GM21390 (cell line): ENCODE data around the gene SPATA31E1.
"Not testable (repeated sequence)": the region's sequence is repeated elsewhere in the genome, so short reads cannot be mapped to it uniquely, and the experiment has no call there.

Experiments used
- ATAC-seq: cut with Tn5 transposase; IDR thresholded peaks from one replicate; pipeline ENCODE4 v1.9.1; 2021; ENCODE audit not compliant: unreplicated experiment

SPATA31E1 gene

DNA sequence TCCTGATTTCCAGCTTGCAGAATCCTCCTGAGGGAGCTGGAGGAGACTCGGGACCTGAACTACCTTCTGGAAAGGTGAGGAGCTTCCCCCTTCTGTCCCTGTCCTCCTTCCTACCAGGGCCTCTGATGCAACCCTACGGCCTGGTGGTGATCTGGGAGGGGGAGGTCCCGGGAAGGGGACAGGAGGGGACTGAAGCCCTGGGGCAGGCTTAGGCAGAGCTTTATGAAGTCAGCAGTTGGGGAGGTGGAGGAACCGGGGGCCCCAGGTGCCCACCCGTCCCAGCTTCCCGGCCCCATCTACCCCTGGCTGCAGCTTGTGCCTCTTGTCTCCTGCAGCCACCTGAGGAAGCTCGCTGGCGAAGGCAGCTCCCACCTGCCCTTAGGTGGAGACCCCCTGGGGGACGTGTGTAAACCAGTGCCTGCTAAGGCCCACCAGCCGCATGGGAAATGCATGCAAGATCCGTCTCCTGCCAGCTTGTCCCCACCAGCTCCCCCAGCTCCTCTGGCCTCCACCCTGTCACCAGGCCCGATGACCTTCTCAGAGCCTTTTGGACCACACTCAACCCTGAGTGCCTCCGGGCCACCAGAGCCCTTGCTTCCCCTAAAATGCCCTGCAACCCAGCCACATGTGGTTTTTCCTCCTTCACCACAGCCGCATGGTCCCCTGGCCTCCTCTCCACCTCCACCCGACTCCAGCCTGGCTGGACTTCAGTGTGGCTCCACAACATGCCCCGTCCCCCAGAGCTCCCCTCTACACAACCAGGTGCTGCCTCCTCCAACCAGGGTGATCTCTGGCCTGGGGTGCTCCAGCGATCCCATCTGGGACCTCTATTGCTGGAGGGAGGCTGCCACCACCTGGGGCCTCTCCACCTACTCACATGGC, 2.1 kb downstream of the SPATA31E1 start:
- ATAC-seq, result no peak

DNA sequence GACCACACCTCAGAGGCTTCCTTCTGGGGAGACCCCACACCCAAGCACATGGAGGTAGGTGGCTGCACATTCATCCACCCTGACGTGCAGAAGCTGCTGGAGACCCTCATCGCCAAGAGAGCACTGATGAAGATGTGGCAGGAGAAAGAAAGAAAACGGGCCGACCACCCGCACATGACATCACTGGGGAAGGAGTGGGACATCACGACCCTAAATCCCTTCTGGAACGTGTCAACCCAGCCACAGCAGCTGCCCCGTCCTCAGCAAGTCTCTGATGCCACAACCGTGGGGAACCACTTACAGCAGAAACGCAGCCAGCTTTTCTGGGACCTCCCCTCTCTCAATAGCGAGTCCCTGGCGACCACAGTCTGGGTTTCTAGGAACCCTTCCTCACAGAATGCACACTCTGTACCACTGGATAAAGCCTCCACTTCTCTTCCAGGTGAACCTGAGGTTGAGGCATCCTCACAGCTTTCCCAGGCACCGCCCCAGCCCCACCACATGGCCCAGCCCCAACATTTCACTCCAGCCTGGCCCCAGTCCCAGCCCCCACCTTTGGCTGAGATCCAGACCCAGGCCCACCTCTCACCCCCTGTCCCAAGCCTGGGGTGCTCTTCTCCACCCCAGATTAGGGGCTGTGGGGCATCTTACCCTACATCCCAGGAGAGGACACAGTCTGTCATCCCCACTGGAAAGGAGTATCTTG, 3.0 kb downstream of the SPATA31E1 start:
- ATAC-seq, result no peak

DNA sequence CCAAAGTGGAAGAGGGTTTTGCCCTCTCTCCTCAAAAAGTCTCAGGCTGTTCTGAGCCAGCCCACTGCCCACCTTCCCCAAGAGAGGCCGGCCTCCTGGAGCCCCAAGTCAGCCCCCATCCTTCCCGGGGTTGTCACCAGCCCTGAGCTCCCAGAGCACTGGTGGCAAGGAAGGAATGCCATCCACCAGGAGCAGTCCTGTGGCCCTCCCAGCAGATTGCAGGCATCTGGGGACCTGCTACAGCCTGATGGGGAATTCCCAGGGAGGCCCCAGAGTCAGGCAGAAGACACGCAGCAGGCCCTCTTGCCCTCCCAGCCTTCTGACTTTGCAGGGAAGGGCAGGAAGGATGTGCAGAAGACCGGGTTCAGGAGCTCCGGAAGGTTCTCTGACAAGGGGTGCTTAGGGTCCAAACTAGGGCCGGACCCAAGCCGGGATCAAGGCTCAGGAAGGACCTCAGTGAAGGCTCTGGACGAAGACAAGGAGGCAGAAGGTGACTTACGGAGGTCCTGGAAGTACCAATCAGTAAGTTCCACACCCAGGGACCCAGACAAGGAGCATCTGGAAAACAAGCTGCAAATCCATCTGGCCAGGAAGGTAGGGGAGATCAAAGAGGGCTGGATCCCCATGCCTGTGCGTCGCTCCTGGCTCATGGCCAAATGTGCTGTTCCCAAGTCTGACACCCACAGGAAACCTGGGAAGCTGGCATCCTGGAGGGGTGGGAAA, 3.7 kb downstream of the SPATA31E1 start:
- no peak for ATAC-seq

DNA sequence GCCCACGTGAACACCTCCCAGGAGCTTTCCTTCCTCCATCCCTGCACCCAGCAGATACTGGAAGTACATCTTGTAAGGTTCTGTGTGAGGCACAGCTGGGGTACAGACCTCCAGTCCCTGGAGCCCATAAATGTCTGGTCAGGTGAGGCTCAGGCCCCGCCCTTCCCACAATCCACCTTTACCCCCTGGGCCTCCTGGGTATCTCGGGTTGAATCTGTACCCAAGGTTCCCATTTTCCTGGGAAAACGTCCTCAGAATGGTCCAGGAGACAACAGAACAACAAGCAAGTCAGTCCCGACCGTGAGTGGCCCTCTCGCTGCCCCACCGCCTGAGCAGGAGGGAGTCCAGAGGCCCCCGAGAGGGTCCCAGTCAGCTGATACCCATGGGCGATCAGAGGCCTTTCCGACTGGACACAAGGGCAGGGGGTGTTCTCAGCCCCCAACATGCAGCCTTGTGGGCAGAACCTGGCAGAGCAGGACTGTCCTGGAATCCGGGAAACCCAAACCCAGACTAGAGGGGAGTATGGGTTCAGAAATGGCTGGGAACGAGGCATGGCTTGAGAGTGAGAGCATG, 4.3 kb downstream of the SPATA31E1 start:
- no peak for ATAC-seq

DNA sequence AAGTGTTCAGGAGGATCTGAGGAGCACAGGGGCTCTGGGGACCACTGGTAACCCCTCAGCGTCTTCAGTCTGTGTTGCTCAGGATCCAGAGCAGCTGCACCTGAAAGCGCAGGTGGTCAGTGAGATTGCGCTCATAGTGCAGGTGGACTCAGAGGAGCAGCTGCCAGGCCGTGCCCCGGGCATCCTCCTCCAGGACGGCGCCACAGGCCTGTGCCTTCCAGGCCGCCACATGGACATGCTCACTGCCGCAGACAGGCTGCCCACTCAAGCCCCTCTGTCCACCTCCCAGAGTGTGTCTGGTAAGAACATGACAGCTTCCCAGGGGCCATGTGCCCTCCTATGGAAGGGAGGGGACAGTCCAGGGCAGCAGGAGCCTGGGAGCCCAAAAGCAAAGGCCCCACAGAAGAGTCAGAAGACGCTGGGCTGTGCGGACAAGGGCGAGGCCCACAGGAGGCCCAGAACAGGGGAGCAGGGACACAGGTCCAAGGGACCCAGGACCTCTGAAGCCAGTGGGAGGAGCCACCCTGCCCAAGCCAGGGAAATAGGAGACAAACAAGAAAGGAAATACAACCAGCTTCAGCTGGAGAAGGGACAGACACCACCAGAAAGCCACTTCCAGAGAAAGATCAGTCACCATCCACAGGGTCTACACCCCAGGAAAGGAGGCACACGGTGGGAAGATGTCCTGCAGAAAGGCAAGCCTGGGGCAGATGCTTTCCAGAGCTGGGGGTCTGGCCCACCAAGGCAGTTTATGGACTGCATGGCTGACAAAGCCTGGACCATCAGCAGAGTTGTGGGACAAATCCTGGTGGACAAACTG, 5.2 kb downstream of the SPATA31E1 start:
- no peak for ATAC-seq

DNA sequence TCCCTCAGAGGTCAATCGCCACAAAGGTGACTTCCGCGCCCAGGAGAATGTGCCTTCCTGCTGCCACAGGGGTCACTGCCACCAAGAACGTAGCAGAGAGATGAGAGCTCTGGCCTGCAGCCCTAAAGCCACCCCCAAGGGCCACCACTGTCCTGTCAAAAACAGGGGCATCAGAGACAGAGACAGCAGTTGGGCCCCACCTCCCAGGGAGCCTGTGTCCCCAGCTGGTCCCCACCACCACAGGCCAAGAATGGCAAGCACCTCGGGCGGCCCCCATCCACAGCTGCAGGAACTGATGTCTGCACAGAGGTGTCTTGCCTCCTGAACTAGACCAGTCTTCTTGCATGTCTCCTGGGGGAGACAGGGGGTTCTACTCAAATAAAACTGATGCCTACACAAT, 5.8 kb downstream of the SPATA31E1 start:
- no peak for ATAC-seq

DNA sequence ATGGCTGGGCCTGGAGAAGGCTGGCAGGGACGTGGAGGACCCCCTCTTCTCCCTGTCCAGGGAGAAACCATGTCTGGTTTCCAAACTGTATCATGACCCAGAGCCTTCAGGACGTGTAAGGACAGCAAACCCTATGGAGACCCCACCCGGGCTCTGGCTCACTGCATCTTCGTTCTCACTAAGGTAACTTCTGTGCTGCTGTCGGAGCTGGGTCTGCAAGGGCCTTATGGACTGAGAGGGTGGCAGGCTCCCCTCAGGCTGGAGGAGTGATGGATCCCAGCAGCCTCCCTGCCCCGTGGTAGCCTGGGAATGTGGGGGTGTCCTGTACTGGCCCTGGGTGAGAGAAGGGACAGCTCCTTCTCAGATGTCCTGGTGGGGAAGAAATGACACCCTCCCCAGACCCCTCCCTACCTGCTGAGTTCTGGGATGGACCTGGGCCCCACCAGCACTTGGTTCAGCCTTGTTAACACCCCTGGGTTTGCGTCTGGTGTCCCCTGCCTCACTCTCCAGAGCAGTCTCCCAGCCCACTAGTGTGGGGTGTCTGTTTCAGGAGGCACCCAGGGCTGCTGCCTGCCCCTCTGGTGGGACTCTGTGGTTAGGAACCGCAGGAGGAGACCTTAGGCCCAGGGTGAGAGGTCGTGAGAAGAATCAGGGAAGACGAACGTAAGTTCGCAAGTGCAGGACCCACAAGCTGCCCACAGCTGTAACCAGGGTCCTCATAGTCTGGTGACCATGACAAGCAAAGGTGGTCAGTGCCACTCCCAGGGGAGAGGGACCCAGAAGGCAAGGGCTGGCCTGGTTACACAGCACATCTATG, 6.6 kb downstream of the SPATA31E1 start:
- ATAC-seq, result no peak

DNA sequence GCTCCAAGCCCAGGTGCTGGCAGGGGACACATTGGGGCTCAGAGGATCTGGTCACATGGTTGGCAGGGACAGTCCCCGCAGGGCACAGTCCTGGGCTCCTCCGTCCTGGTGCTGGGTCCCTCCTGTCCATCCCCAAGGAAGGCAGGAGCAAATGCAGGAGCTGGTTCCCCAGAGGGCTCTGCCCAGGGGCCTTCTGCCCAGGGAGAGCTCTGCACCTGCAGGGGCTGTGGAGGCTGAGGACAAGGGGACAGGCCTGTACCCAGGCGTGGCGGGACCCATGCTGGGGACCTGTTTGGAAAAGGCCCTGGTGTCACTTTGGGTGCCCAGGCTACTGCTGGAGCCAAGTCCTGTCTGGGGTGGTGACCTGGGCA, 7.2 kb downstream of the SPATA31E1 start:
- ATAC-seq, result no peak

DNA sequence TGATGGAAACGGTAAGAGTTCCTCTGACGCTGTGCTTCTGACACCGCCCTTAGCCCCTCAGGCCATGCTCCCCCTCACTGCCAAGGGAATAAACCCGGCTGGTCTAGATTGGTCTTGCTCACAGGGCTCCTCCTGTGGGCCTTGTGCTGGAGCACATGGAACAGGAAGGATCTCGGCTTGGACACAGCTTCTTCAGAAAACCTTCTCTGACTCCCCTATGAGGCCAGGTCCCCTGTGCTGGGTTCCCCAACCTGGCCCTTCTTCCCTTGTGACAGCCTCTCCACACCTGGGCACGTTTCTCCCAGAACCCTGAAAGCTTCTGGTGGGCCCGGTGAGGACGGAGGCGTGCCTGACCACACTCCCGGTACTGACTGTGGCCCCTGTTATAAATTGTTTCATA, 8.2 kb downstream of the SPATA31E1 start:
- no peak for ATAC-seq

DNA sequence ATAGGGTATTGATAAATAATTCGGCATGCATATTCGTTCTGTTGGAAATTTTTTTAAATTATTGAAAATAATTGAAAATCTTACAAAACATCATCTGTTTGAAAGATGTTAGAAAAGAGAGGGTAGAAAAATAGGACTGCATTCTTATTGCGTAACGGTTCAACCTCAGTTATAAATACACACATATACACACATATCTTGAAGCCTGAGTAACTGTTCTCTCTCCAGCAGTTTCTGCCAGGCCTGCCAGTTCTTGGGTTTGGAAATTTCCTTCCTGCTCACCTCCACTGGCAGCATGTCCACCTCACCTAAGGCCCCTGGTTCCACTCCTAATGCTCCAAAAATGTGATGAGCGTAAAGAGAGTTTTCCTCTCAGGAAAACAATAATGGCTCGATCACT, 9.1 kb downstream of the SPATA31E1 start:
- ATAC-seq, result no peak

DNA sequence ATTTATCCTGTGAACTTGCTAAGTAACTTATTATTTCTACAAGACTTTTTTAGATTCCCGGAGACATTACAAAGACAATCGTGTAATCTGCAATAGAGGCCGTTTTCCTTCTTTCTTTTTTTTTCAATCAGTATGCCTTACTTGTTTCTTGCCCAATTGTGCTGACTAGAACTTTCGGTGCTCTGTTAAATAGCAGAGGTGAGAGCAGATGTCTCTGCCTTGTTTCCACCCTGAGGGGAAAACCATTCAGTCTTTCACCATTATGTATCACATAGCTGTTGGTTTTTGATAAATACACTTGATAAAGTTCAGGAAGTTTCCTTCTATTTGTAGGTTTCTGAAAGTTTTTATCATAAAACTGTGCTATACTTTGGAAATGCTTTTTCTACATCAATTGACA, 10.3 kb downstream of the SPATA31E1 start:
- no peak for ATAC-seq

DNA sequence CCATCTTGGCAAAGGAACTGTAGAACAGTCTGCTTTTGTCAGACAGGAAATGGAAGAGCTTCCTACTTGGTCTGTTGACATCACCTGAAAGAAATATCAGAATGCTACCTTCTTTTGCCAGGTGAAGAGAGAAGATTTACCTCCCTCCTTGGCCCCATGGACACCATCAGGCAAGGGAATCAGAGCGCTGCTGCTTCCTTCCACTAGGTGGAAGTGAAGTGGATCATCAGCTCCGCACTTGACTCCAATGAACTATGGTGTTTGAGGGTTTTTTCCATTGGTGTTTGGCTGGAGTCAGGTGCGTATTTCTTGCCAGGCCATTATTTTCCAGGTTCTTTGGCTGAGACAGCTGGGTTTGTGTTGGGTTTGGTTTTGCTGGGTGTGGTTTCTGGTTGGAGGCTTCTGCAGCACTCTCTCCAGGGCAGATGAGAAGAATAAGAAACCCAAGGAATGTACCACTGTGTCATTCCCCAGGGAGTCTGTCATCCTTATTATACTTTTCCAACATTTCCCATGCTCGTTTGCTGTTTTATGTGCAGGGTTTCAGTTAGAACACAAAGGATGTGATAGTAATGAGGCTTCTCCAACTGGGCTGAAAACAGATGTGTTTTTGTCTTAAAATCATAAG, 12.4 kb downstream of the SPATA31E1 start:
- ATAC-seq, result no peak

DNA sequence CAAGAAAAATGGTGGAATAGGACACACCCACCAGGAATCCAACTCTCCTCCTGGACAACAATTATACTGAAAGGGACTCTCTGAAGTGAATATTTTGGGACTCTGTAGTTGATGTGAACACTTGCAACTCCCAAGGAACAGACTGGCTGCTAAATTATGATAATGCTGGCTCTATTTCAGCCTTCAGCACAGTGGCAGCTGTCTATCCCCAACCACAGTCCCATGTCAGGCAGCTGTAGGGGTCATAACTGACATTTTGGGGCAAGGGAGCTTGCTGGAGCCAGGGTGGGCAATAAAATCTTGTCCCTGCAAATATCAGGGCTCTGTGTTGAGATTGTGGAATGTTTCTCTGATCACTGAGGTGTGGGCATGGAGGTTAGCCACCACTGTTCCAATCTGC, 14.2 kb downstream of the SPATA31E1 start:
- no peak for ATAC-seq

DNA sequence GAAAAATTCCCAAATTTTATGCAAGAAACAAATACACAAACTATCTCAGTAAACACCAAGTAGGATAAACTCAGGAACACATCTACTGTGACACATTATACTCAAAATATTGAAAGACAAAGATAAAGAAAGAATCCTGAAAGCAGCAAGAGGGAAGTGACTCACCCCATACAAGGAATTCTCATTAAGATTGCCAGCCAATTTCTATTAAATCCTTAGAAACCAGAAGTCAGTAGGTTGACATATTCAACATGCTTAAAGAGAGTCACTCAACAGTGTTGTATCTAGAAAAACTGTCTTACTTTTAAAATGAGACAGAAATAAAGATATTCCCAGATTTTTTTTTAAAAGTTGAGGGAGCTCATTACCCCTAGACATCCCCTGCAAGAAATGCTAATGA, 15.5 kb downstream of the SPATA31E1 start:
- no peak for ATAC-seq

DNA sequence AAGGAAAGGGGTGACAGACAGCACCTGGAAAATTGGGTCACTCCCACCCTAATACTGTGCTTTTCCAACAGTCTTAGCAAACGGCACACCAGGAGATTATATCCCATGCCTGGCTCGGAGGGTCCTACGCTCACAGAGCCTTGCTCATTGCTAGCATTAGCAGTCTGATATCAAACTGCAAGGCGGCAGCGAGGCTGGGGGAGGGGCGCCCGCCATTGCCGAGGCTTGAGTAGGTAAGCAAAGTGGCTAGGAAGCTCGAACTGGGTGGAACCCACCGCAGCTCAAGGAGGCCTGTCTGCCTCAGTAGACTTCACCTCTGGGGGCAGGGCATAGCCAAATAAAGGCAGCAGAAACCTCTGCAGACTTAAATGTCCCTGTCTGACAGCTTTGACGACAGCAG, 19.7 kb downstream of the SPATA31E1 start:
- ATAC-seq, result not testable (repeated sequence)

DNA sequence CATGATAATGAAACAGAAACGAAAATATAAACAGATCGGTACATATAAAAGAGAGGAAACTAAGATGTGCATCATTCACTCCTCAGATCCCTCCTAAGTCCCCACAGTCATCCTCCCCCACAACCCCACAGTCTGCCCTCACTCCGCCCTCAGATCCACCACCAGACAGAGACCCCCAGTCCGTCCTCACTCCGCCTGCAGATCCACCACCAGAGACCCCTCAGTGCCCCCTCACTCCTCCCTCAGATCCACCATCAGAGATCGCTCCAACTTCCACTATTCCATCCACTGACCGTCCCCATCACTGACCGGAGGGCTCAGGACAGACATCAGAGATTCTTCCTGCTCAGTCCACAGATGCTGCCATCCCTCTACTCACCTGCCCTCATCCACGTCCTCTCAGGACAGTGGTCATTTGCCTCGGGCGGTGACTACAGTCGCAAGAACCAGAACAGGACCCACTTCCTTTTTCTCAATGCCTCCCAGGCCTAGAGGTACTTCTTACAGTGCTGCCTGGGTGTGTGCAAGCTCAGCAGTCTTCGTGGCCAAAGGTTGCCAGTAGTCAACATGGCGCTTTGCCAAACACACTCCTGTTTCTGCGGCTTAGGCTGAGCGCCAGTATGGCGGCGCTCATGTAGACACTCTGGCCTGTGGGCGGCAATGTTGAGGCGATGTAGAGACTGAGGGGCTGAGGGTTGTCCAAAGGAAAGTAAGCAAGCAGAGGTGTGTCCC, 26.8 kb downstream of the SPATA31E1 start:
- no peak for ATAC-seq

DNA sequence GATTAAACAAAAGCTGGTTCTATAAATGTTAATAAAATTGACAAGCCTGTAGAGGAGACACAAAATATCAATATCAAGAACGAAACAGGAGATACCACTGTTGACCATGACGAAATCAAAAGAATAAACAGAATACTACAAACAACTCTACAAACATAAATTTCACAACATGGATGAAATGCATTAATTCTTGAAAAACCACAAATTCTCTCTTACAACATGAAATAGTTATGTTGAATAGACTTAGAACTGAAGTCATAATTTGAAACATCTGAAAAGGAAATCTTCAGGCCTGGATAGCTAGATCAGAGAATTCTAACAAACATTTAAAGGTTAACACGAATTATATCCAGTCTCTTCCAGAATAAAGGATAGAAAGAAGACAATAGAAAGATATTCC, 28.1 kb downstream of the SPATA31E1 start:
- no peak for ATAC-seq

DNA sequence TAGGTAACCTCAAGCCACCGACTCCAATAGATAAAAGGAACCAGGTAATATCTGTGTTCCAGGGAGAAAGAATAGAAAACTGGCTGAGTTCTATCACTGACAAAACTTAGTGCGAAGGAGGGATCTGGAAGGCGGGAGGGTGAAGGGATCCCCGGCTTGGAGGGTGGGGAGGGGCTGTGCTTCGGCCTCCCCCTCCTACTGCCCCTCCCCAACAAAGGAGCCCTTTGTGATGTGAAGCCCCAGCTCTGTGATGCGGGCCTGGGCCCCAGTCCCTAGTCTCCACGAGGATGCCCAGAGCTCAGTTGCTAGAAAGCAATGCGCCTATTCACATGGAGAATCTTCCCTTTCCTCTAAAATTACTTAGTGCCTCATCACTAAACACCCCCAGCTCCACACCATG, 35.0 kb downstream of the SPATA31E1 start, which contains the start of gene SPATA31C1:
Gene SPATA31C1 (plus strand): TSS at position 301 of the 400 bp plus-strand sequence.
- not testable (repeated sequence) for ATAC-seq
